ENCODE measurements around the gene DIMT1. TPM values are rescaled to one million over a fixed set of nuclear protein-coding genes. Genes with fewer than 3 reads are reported as not detected.

DIMT1 gene
- total and polyA plus RNA-seq, 2 of the 8 experiments (the other 6 are each of a cell fraction or from before 2014, with no cell fraction given), result 19.3 to 42.1 TPM

- H4K5ac ChIP-seq (ENCODE audit: insufficient read length, low read depth, low read length), result no peak overlapping the region
- H3K79me2 ChIP-seq (ENCODE audit: control insufficient read depth in 1 of 2, insufficient read depth in 2 of 2, low read length in 2 of 2), result no peaks in the 10 kb centered on the region
- no peak overlapping the region for H3K4me3 ChIP-seq (ENCODE audit: extremely low read depth in 1 of 4, insufficient read depth in 2 of 4, low read depth in 3 of 4, low read length in 4 of 4)
- H3K23ac ChIP-seq (ENCODE audit: insufficient read length), result no peak overlapping the region
- no peak overlapping the region for H2AK5ac ChIP-seq (ENCODE audit: low read depth, low read length)
- H2AFZ ChIP-seq (ENCODE audit: low read length), result no peak overlapping the region
- CTCF ChIA-PET (ENCODE audit: partially characterized antibody), result interaction anchor here (0.6 kb wide), 1 partner anchor 80 kb away, joined by 3 read pairs; no protein-coding TSS in a partner anchor
- no peak overlapping the region for H2BK12ac ChIP-seq (ENCODE audit: low read depth, low read length)
- no peak overlapping the region for H3K14ac ChIP-seq (ENCODE audit: insufficient read length)
- no peak overlapping the region for H3K4ac ChIP-seq (replicated peaks; ENCODE audit: insufficient read length, low read depth, low read length)
- no peak overlapping the region for H3K18ac ChIP-seq (ENCODE audit: extremely low read depth, low read length)
- H3K27me3 ChIP-seq (replicated peaks in 1 of 4; ENCODE audit: control insufficient read depth in 3 of 4, extremely low read depth in 1 of 4, insufficient read depth in 3 of 4, low read length in 3 of 4), result no peaks in the 10 kb centered on the region
- H3K27ac ChIP-seq (ENCODE audit: low read depth, low read length), result no peak overlapping the region
- TF ChIP-seq TEAD4 (IDR thresholded peaks at IDR 0.05; ENCODE audit: low read depth, low read length), result no peak
- no peak for TF ChIP-seq CREB1 (IDR thresholded peaks at IDR 0.05)
- TF ChIP-seq TBP (IDR thresholded peaks at IDR 0.05; ENCODE audit: low read depth, low read length), result no peak
- TF ChIP-seq, protein P1, sequence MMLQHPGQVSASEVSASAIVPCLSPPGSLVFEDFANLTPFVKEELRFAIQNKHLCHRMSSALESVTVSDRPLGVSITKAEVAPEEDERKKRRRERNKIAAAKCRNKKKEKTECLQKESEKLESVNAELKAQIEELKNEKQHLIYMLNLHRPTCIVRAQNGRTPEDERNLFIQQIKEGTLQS (IDR thresholded peaks at IDR 0.05; ENCODE audit: insufficient read depth, low read depth, low read length), result no peak
- H2BK20ac ChIP-seq (ENCODE audit: low read length), result no peak overlapping the region
- H3K36me3 ChIP-seq (ENCODE audit: control insufficient read depth in 2 of 4, insufficient read depth in 4 of 4, low read length in 3 of 4), result peaks cover 2 to 65% (median 41%) of the 10 kb centered on the region in 4 experiments
- H4K20me1 ChIP-seq (replicated peaks in 1 of 2; ENCODE audit: control insufficient read depth in 1 of 2, insufficient read depth in 2 of 2, low read length in 2 of 2), result peaks cover 0 to 1% of the 10 kb centered on the region in 2 experiments
- POLR2A ChIA-PET (ENCODE audit: partially characterized antibody), result no interaction called here
- no peak overlapping the region for H3K9ac ChIP-seq (replicated peaks in 1 of 4; ENCODE audit: extremely low read depth in 1 of 4, low read depth in 3 of 4, low read length in 3 of 4)
- FAIRE-seq, result no peak
- no peak overlapping the region for H4K91ac ChIP-seq (replicated peaks; ENCODE audit: insufficient read length, low read length)
- no peaks in the 10 kb centered on the region for H3K79me1 ChIP-seq (ENCODE audit: low read depth, low read length)
- no peaks in the 10 kb centered on the region for H3K23me2 ChIP-seq (ENCODE audit: low read depth, low read length)
- 90% methylated on average over 3 of the region's 3 CpGs; no CpG with 5 or more reads in 1 of the 2 experiments for WGBS, 2 experiments (ENCODE audit: extremely low coverage in 1 of 2, insufficient coverage in 1 of 2, insufficient read length in 1 of 2, insufficient replicate concordance in 2 of 2, low coverage in 1 of 2, low lambda C conversion rate in 2 of 2, missing lambda C conversion rate in 1 of 2)
- H3K4me2 ChIP-seq (ENCODE audit: insufficient read depth in 1 of 2, low read depth in 2 of 2, low read length in 2 of 2), result no peak overlapping the region
- H2BK120ac ChIP-seq (replicated peaks; ENCODE audit: low read depth, low read length), result no peak overlapping the region
- no peak overlapping the region for H4K8ac ChIP-seq (ENCODE audit: extremely low read depth, insufficient read depth, low read length)
- H2BK5ac ChIP-seq (ENCODE audit: low read depth, low read length), result no peak overlapping the region
- no peak overlapping the region for H2BK15ac ChIP-seq (ENCODE audit: low read length)
- H3K4me1 ChIP-seq (replicated peaks in 1 of 4; ENCODE audit: control insufficient read depth in 3 of 4, insufficient read depth in 4 of 4, low read length in 3 of 4), result no peaks in the 10 kb centered on the region
- H3K56ac ChIP-seq (replicated peaks; ENCODE audit: insufficient read length, low read depth, low read length), result no peak overlapping the region
- no peak for DNase-seq (ENCODE audit: low read depth in 1 of 2, low spot score in 2 of 2)
- no peaks in the 10 kb centered on the region for H3K9me3 ChIP-seq (ENCODE audit: insufficient read depth in 2 of 2, low read depth in 1 of 2, low read length in 1 of 2)
Observed at GRCh38 chr5:62376064-62376463, 27.6 kb downstream of the DIMT1 start.
